Right cardiac atrium (tissue), 5 donors: ENCODE results near the gene MPZL3. TPM values are rescaled to one million over a fixed set of nuclear protein-coding genes. Genes with fewer than 3 reads are reported as not detected.

Experiments used
- ATAC-seq, 2 donors: fragments of 200-7000 bp; cut with Tn5 transposase; one replicate each; pipeline versions ENCODE4 v1.8.0 to v1.9.1; 2020; ENCODE audit warnings: moderate library complexity in 2 of 2, mild to moderate bottlenecking in 1 of 2
- DNase-seq, 3 donors: peaks; one replicate each; pipeline ENCODE4 v3.0.0-alpha.2; 2020
- H3K27ac ChIP-seq: one replicate; pipeline ENCODE4 v1.5.1; 2013; ENCODE audit warnings: mild to moderate bottlenecking, low read length, control low read depth, moderate library complexity
- H3K27me3 ChIP-seq: one replicate; pipeline ENCODE4 v1.6.1; 2013; ENCODE audit not compliant: control insufficient read depth, insufficient read depth
- H3K4me1 ChIP-seq: one replicate; pipeline ENCODE4 v1.6.1; 2013; ENCODE audit warnings: low read length; ENCODE audit not compliant: control insufficient read depth, insufficient read depth
- H3K4me3 ChIP-seq: one replicate; pipeline ENCODE4 v1.5.1; 2013; ENCODE audit warnings: low read length, control low read depth
- H3K9me3 ChIP-seq: one replicate; pipeline ENCODE4 v1.6.1; 2013; ENCODE audit warnings: low read length; ENCODE audit not compliant: control insufficient read depth
- WGBS: extraction: QIAGEN DNeasy Blood & Tissue Kit; methylation state at CpG from one replicate; pipeline ENCODE4 v1.1.7; 2013; 5-methylcytosine and 5-hydroxymethylcytosine counted together
- intact Hi-C, 4 donors: fragments of 100-400 bp; cut with DNase I; formaldehyde crosslinking; loops; one replicate each; pipeline versions ENCODE4 v1.11.0 to v1.14.0; 2022 to 2023
- polyA plus RNA-seq: library from polyadenylated mRNA; stranded (reverse); fragments of 200-250 nt; gene quantifications from one replicate; pipeline ENCODE4 v1.2.3, GENCODE V29; 2013
- total RNA-seq, 4 donors: library from RNA; stranded (reverse); fragmentation: NEBNext Ultra II Directional; extraction: Animal tissue kit (Norgen Biotek cat#: 25700); gene quantifications; one replicate each; pipeline ENCODE4 v1.2.1, GENCODE V29; 2021
- donor health status: healthy with polysubstance abuse.
- donor health status: DM: no; HTN: yes; CAD: no.
- donor health status: DM: no; HTN: no; CAD: no.
- donor health status: DM: no; HTN: yes; CAD: no; lungs with severe emphysema.
- donor health status: DM: yes; HTN: yes; CAD: no.

The MPZL3 gene
- total and polyA plus RNA-seq, 5 donors = 0.77 to 1.7 (median 1.4) TPM

DNA sequence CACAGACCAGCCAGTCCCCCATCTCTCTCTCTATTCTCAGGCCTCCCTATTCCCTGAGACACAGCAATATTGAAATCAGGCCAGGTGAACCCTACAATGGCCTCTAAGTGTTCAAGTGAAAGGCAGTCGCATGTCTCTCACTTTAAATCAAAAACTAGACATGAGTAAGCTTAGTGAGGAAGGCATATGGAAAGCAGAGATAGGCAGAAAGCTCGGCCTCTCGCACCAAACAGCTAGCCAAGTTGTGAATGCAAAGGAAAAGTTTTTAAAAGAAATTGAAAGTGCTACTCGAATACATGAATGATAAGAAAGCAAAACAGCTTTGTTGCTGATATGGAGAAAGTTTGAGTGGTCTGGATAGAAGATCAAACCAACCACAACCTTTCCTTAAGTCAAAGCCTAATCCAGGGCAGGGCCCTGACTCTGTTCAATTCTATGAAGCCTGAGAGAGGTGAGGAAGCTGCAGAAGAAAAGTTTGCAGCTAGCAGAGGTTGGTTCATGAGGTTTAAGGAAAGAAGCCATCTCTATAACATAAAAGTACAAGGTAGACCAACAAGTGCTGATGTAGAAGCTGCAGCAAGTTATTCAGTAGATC is 31.7 kb upstream of the MPZL3 start:
- intact Hi-C loops = no loop called here
- Histone ChIP-seq H3K9me3 (no peaks in the 10 kb centered on the region), H3K4me3 (no peak overlapping the region), H3K27ac (no peak overlapping the region), H3K27me3 (no peaks in the 10 kb centered on the region), H3K4me1 (no peaks in the 10 kb centered on the region)
- DNase-seq (no peak), ATAC-seq (no peak)
- 57% methylated on average over 4 of the region's 4 CpGs for WGBS

DNA sequence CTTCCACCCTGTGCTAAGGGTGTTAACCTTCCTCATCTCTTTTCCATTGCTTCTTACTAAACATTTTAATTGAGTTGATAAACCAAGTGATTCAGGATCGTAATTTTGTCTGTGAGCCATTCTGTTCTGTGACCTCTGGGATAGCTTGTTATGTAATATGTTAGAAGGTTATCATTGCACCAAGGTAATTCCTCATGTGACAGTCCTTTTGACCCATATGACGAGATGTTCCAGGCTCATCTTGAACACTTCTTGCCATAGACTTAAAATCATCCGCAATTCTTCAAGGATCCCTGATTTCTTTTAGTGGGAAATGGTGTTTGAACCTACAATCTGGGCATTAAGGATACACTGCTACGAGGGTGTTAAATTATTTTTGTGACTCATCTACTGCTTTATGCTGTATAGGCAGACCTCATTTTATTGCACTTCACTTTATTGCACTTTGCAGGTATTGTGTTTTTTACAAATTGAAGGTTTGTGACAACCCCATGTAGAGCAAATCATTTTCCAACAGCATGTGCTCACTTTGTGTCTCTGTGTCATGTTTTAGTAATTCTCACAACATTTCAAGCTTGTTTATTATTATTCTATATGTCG is 31.0 kb upstream of the MPZL3 start:
- no peak for ATAC-seq
- 71% methylated on average over 5 of the region's 5 CpGs for whole genome bisulfite sequencing
- Histone ChIP-seq H3K27ac (no peak overlapping the region), H3K9me3 (no peaks in the 10 kb centered on the region), H3K27me3 (no peaks in the 10 kb centered on the region), H3K4me3 (no peak overlapping the region), H3K4me1 (no peaks in the 10 kb centered on the region)
- no peak for DNase-seq
- intact Hi-C loops = no loop called here

DNA sequence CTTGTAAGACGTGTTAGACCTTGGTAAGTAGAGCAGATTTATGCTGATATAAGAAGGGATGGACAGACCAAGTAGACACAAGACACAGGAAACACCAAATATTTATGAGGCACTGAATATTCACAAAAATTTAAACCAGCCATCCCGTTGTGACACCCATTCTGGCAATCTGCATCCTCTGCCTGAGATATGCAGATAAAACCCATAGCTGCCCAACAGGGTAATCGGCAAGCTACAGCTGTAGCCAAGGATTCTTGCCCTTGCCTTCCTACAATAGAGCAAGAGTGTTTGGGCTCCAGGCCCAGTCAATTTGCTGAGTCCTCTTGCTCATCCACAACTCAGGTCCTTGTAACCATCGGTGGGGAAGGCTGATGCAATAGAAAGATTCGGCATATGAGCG is 30.4 kb upstream of the MPZL3 start:
- no peaks in the 10 kb centered on the region for H3K27me3 ChIP-seq
- 70% methylated on average over 6 of the region's 6 CpGs for WGBS
- no peaks in the 10 kb centered on the region for H3K9me3 ChIP-seq
- ATAC-seq (no peak), DNase-seq (no peak)
- H3K4me3 ChIP-seq = no peak overlapping the region
- intact Hi-C loops = no loop called here
- no peak overlapping the region for H3K27ac ChIP-seq
- no peaks in the 10 kb centered on the region for H3K4me1 ChIP-seq

DNA sequence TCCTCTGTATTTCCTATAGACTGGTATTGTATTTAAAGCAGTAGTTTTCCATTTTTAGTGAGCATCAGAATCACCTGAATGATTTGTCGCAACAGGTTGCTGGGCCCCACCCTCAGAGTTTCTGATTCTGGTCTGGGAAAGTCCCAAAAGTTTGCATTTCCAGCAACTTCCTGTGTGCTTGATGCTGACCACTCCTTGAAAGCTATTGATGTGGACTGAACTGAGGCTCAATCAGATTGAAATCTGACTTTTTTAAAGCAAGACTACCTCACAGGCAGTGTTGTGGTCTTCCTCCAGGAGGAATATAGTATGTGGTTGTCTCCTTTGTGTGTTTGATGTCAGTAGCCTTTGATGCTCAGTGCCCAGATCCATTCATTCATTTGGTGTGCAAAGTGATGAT is 29.1 kb upstream of the MPZL3 start:
- Histone ChIP-seq H3K4me1 (no peaks in the 10 kb centered on the region), H3K9me3 (no peaks in the 10 kb centered on the region), H3K27me3 (no peaks in the 10 kb centered on the region), H3K4me3 (no peak overlapping the region), H3K27ac (no peak overlapping the region)
- intact Hi-C loops = no loop called here
- WGBS = 80% methylated on average over 1 of the region's 1 CpG
- DNase-seq (no peak), ATAC-seq (no peak)

DNA sequence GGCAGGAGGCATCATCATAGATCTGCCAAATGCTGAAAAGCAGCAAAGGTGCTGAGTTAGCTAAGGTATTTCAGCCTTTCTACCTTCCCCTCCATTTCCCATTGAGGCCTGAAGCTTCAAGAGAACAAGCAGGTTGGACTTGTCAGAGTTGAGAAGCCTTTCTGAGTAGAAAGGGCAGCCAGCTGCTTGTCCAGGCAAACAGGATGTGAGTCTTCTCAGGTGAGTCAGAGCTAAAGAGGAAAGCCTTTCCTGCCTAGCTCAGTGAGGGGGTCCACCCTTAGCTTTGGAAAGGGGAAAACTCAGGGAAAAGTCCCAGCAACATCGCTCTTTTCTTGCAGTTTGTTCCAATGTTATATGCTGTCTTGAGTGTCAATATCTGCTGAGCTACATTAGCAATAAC is 25.1 kb upstream of the MPZL3 start:
- H3K27ac ChIP-seq = no peak overlapping the region
- WGBS = 75% methylated on average over 1 of the region's 1 CpG
- ATAC-seq = peak in 1 of 2 donors; percentile 69

DNA sequence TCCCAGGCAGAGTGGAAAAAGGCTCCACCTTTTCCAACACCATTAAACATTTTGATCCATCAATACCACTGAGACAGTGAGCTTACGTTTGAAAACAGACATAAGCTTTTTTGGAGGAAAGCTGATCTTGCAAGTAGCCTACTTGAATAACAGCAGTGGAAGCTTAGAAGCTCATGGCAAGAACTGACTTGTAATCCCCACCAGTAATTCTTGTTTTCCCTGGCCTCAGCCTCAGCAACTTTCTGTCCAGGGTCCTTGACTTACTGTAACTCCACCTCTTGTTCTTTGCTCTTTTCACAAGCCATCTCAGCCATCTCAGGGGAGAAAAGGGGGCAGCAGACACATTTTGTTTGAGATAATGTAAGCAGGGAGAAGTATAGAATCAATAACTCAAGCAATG is 24.3 kb upstream of the MPZL3 start:
- H3K4me1 ChIP-seq = no peaks in the 10 kb centered on the region
- intact Hi-C loops = no loop called here
- no peaks in the 10 kb centered on the region for H3K27me3 ChIP-seq
- H3K4me3 ChIP-seq = no peak overlapping the region
- no peak overlapping the region for H3K27ac ChIP-seq
- WGBS = 68% methylated on average over 1 of the region's 1 CpG
- H3K9me3 ChIP-seq = no peaks in the 10 kb centered on the region
- DNase-seq (no peak), ATAC-seq (no peak)

More for the DNA sequence above, 25.1 kb upstream of the MPZL3 start:
- Histone ChIP-seq H3K9me3 (no peaks in the 10 kb centered on the region), H3K27me3 (no peaks in the 10 kb centered on the region), H3K4me1 (no peaks in the 10 kb centered on the region), H3K4me3 (no peak overlapping the region)
- no peak for DNase-seq
- intact Hi-C loops = no loop called here

DNA sequence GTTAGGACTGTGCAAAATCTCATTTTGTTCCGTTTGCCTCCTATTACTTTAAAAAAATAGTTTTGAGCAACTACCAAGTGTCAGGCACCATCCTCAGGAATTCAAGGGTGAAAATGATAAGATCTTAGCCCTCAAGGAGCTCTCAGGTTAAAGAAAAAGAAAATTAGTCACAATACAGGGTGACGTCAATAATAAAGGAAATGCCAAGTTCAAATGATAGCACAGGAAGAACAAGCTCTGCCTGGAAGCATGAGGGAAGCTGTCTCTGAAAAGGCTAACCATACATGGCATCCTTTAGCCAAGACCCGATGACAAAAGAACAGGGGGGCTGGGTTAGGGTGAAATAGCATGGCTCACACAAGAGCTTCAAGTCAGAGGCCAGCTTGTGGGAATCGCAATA is 23.0 kb upstream of the MPZL3 start:
- Histone ChIP-seq H3K9me3 (no peaks in the 10 kb centered on the region), H3K27ac (no peak overlapping the region), H3K27me3 (no peaks in the 10 kb centered on the region), H3K4me1 (no peaks in the 10 kb centered on the region), H3K4me3 (no peak overlapping the region)
- no peak for DNase-seq
- ATAC-seq = peak; percentile 68 to 85
- intact Hi-C loops = no loop called here
- WGBS = 42% methylated on average over 4 of the region's 4 CpGs

DNA sequence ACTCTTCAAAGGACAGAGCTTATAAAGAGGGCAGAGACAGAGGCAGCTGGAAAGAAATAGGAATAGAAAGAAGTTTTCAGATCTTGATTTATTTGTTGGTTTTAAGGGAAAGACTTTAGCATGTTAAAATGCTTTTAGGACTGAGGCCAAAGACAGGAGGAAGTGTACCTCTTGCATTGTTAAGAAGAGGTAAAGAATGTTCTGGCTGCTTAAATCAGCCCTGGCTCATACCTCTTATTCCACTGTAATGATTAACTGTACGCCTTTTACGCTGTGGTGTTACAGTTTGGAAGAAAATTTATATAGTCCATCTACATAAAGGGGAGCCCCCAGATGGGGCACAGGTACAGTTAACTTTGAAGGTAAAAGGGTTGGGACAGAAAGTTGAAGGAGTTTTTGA is 22.0 kb upstream of the MPZL3 start:
- ATAC-seq = no peak
- intact Hi-C loops = no loop called here
- DNase-seq = no peak
- H3K9me3 ChIP-seq = no peaks in the 10 kb centered on the region
- no peaks in the 10 kb centered on the region for H3K27me3 ChIP-seq
- H3K4me1 ChIP-seq = no peaks in the 10 kb centered on the region
- 90% methylated on average over 2 of the region's 2 CpGs for WGBS
- no peak overlapping the region for H3K4me3 ChIP-seq
- no peak overlapping the region for H3K27ac ChIP-seq

DNA sequence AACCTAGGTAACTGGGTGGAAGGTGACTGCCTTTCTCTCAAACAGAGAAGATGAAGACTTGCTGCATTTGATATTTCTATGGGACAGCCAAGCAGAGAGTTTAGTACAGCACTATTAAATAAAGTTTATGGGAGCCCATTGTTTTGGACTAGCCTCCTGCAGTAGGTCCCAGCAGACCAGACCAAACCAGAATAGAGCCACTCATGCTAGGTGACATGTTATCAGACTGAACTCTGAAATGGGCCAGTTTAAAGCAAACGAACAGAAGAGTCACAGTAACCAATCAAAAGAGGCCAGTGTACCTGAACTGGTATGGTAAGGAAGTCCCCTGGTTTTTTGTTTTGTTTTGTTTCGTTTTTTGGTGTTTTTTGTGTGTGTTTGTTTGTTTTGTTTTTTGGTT is 19.8 kb upstream of the MPZL3 start:
- no peak for DNase-seq
- intact Hi-C loops = no loop called here
- H3K4me1 ChIP-seq = no peaks in the 10 kb centered on the region

DNA sequence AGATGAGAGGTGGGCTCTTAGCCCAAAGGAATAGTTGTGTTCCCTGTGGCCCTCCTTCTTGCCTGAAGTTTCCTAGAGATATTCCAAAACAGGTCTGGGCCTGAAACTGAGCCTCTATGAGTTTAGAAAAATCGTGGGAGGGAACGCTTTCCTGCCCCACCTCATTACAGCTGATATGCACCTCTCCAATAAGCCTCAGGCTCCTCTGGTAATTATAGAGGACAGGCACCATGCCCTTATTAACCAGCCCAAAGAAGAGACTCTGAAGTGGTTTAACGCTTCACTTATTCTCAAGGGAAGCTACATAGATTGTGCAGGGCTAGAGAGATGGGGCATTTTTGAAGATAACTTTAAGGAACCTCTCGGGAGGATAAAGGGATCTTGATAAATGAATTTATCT is 15.3 kb upstream of the MPZL3 start:
- intact Hi-C loops = no loop called here
- Histone ChIP-seq H3K4me3 (no peak overlapping the region), H3K27me3 (no peaks in the 10 kb centered on the region), H3K27ac (no peak overlapping the region), H3K9me3 (no peaks in the 10 kb centered on the region), H3K4me1 (peaks cover 8% of the 10 kb centered on the region)
- ATAC-seq = peak in 1 of 2 donors; percentile 7
- no peak for DNase-seq
- 78% methylated on average over 4 of the region's 4 CpGs for WGBS

More for the DNA sequence above, 19.8 kb upstream of the MPZL3 start:
- ATAC-seq = no peak
- Histone ChIP-seq H3K4me3 (no peak overlapping the region), H3K27me3 (no peaks in the 10 kb centered on the region), H3K9me3 (no peaks in the 10 kb centered on the region), H3K27ac (no peak overlapping the region)
- WGBS = 57% methylated on average over 2 of the region's 2 CpGs

DNA sequence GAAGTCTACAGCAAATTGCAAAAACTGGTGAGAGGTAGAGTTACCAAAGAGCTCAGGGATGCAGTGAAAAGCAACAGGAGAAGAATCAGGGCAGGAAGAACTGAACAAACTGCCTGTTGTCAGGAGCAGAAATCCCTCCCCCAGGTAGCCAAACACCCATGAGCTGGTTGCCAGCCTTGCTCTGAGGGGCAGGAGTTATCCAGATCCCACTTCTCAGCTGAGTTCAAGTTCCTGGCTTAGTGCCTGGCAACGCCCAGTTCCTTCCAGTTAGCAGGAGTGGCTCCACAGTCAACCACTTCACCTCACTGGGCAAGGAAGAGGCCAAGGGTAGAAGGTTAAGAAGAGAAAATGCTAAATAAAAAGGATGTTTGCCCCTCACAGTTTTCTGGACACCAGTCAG is 13.8 kb upstream of the MPZL3 start:
- Histone ChIP-seq H3K4me1 (peaks cover 8% of the 10 kb centered on the region), H3K4me3 (no peak overlapping the region), H3K27me3 (no peaks in the 10 kb centered on the region), H3K27ac (no peak overlapping the region), H3K9me3 (no peaks in the 10 kb centered on the region)
- DNase-seq (peak; percentile 60 to 74 (median 64)), ATAC-seq (peak; percentile 70 to 82)
- 57% methylated on average over 1 of the region's 1 CpG for WGBS
- intact Hi-C loops = no loop called here
